Stimulated activated CD4-positive, alpha-beta T cell treated with anti-CD3 and anti-CD28 coated beads, Interleukin-15, amount 100 ng/mL, for 24 hours (primary cell): ENCODE results near the gene IGFBP6.

Source experiments
- DNase-seq: peaks from one replicate; pipeline ENCODE4 v3.0.0-alpha.2; 2020

The IGFBP6 gene

GRCh38 chr12:53059434-53060063 lies 37.9 kb upstream of the IGFBP6 start:
- no peak for DNase-seq

- DNase-seq = no peak
These were observed 37.3 kb upstream of the IGFBP6 start for GRCh38 chr12:53060064-53060720.

GRCh38 chr12:53060721-53061276 lies 36.7 kb upstream of the IGFBP6 start:
- DNase-seq = no peak

GRCh38 chr12:53061404-53062010 lies 36.0 kb upstream of the IGFBP6 start:
- DNase-seq = no peak

GRCh38 chr12:53062011-53062961 lies 35.2 kb upstream of the IGFBP6 start:
- no peak for DNase-seq

GRCh38 chr12:53062977-53063707 lies 34.3 kb upstream of the IGFBP6 start:
- DNase-seq = no peak

GRCh38 chr12:53063708-53064612 lies 33.5 kb upstream of the IGFBP6 start:
- no peak for DNase-seq

- DNase-seq = no peak
These were observed 32.6 kb upstream of the IGFBP6 start for GRCh38 chr12:53064613-53065436.

GRCh38 chr12:53065470-53065869 lies 32.0 kb upstream of the IGFBP6 start:
- DNase-seq = no peak

- DNase-seq = peak; percentile 78
These were observed 31.2 kb upstream of the IGFBP6 start for GRCh38 chr12:53065975-53066931.

GRCh38 chr12:53067074-53067992 lies 30.1 kb upstream of the IGFBP6 start:
- no peak for DNase-seq

- no peak for DNase-seq
These were observed 29.3 kb upstream of the IGFBP6 start for GRCh38 chr12:53067993-53068770.

GRCh38 chr12:53068811-53069585 lies 28.5 kb upstream of the IGFBP6 start:
- DNase-seq = no peak

GRCh38 chr12:53069621-53070410 lies 27.7 kb upstream of the IGFBP6 start:
- DNase-seq = no peak

- DNase-seq = no peak
These were observed 26.5 kb upstream of the IGFBP6 start for GRCh38 chr12:53070877-53071492.
